GOT3 (cell line): Measurements from ENCODE around the gene UNC5A.

Experiments used
- DNase-seq: peaks from one replicate; lab custom pipeline; 2025; ENCODE audit warnings: mixed read lengths; lab: John Stamatoyannopoulos, UW

UNC5A gene

DNA sequence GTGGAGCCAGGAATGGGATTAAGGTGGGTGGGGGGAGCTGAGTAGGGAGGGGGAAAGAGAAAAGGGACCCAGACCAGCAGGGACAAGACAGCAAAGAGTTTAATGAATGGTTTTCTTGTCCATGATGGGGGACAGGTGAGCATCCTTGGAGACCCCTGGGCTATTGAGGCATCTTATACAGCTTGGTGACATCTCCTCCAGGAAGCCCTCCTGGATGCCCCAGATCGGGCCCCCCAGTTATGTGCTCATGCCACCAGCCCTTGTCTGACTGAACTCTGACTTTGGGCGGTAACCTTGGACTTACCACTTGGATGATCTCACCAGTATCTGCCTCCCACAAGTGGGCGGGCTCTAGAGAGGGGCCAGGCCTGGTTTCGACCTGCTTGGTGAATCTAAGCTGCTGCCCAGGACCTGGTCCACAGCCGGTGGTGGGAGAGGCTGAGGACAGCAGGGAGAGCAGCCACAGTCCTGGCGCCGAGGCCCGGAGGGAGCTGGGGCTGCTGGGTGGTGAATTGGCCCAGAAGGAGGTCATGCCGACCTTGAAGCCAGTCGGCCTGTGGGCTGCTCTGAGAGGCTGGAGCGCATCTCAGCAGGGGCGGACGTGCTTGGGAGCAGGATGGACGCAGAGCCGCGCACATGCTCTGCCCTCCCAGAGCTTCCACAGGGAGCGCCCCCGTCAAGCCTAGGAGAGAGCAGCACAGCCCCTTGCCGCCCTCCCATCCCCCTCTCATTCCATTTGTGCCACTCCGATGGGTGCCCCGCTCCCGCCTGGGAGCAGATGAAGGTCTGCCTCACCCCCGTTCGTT is 36.2 kb downstream of the UNC5A start:
- no peak for DNase-seq

GRCh38 chr5:176847148-176847547 is 36.8 kb downstream of the UNC5A start:
- DNase-seq: no peak

DNA sequence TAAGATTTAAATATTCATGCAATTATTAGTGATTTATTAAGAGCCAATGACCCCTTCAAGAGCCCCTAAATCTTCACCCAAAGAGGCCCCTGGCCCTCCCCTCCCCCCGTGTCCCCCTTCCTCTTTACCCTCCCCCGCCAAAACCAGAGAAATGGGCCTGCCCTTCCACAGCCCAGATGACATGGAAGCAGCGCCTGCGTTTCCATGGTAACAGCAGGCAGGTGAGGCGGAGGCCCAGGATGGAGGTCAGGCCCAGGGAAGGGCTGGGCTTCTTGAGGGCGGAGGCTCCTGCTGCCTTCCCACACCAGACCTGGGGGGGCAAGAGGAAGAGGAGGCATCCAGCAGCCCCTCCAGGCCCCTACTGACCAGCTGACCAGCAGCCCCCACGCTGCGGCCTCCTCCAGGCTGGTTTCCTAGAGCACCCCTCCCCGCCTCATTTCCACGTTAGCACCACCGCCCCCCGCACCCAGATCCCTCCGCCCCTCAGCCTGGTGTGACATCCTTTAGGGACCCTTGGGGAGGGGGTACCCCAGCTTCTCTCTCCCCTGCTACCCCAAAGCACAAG is 37.4 kb downstream of the UNC5A start:
- DNase-seq: no peak

- DNase-seq: no peak
These were observed 38.3 kb downstream of the UNC5A start for GRCh38 chr5:176848651-176849050.

DNA sequence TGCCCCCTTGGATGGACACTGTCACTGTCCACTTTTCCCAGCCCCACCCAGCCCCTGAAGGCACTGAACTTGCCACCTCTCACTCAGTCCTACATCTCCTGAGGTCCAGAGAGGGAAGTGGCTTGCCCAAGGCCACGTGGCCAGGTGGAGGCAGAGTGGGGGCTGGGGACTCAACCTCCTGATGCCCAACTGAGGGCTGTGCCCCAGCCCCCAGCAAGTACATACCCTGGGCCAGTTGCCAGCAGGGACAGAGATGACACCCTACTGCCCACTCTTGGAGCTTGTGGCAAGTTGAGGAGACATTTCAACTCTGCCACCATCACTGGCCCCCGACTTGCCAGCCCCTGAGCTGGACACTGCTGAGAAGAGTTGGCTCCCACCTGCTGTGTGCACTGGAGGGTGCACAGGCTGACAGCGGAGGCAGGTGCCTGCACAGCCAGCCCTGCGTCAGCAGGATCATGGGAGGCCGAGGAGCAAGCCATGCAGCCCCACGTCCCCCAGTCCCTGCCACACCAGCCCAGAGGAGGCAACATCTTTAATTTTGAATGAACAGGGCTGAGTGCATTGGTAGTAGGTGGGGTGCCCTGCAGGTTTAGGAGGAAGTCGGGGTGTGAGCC is 39.4 kb downstream of the UNC5A start:
- no peak for DNase-seq

- DNase-seq: no peak
These were observed 40.2 kb downstream of the UNC5A start for GRCh38 chr5:176850371-176851245.

GRCh38 chr5:176851380-176851779 is 41.0 kb downstream of the UNC5A start:
- DNase-seq: no peak

GRCh38 chr5:176851871-176852658 is 41.7 kb downstream of the UNC5A start:
- DNase-seq: no peak

- DNase-seq: no peak
These were observed 42.9 kb downstream of the UNC5A start for GRCh38 chr5:176853151-176853778.

GRCh38 chr5:176854164-176854563 is 43.8 kb downstream of the UNC5A start:
- DNase-seq: no peak

DNA sequence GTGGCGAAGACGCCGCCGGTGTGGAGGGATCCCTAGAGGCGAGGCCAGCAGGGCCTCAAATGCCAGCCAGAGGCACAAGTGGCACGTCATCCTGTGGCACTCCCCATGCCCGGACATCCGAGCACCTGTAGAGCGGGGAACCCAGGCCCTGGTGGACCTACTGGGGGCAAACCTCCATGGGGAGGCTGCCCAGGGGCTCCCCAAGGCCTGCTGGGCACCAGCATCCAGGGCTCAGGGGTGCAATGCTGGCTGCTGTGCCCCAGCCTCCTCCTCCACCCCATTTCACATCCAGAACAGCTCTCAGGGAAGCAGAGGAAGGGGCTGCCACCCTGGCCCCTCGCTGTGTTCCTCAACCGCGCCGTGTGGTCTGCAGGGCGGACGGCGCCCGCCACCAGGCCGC is 45.2 kb downstream of the UNC5A start:
- DNase-seq: no peak

GRCh38 chr5:176856746-176857145 is 46.4 kb downstream of the UNC5A start:
- DNase-seq: no peak

DNA sequence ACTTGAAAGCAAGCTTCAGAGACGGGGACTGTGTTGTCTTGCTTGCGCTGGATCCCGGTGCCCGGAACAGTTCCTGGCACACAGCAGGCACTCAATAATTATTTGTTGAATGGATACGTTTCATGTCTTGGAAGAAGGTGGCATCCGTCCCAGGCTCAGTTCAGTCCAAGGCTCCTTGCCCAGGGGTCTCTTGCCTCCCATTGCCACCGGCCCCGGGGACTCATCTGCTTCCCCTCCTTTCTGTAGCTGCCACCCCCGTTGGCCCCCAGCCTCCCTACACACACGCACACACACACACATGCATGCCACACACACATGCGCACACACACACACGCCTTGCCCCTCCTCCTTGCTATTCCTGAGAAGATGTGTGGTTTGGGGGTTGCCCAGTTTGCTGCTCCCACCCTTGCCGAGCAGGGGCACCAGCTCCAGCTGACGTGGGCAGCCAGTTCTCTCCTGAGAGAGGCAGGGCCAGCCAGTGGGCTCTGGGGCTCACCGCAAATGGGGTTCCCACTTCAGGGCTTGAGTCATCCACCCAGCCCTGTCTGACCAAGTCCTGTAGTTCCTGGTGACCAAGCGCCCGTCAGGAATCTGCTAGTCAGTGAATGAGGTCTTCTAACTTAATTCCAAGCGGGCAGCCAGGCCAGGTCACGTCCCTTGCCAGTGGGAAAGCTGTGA is 47.0 kb downstream of the UNC5A start:
- no peak for DNase-seq

GRCh38 chr5:176857894-176858273 is 47.5 kb downstream of the UNC5A start:
- no peak for DNase-seq

DNA sequence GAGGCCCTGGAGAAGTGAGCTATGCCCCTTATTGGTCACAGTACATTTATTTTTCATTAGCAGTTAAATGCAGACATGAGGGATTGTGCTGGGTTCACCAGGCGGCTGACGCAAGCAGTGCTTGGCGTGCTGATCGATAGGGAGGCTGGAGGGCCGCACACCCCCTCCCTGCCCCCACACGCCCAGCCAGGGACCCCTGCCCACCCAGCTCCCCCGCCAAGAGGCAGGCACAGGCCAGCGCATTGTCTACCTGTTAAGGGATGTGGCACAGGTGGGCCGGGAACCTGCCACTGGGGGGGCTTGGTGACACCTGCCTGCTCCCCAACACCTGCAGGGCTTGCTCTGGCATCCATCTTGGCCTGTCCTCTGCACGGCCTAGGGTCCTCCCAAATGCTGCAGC is 49.6 kb downstream of the UNC5A start:
- DNase-seq: no peak

DNA sequence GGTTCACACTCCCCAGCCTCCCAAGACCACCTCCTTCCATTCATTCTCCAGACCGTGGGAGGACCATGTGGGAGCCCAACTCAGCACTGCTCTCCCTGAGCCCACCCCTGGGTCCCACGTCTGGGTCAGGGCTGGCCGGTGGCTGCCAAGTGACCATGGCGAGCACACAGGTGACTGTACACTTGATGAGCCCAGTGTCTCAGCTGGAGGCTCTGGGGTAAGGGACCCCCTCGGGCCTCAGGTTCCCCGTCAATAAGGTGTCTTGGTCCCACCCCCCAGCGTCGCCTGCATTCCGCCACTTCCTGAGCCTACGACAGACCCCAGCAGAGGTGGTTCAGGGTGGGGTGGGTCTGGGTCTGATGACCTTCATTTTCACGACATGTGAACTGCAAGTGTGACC is 50.0 kb downstream of the UNC5A start:
- DNase-seq: no peak

DNA sequence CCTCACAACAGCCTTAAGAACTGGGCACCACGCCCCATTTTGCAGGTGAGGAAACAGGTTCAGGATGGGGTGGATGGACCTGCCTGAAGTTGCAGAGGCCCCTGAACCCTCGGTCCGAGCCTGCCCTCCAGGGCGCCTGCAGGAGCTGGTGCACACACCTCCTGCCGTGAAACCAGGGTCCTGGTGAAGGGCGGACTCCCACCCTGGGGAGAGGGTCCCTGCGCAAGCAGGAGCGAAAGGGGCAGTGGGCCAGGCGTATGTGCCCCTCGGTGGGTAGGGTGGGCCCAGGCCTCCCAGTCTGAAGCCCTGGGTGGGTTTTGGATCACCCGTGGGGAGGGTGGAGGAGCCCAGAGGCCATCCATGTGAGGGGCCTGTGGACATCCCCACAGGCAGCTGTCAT is 50.9 kb downstream of the UNC5A start:
- no peak for DNase-seq

DNA sequence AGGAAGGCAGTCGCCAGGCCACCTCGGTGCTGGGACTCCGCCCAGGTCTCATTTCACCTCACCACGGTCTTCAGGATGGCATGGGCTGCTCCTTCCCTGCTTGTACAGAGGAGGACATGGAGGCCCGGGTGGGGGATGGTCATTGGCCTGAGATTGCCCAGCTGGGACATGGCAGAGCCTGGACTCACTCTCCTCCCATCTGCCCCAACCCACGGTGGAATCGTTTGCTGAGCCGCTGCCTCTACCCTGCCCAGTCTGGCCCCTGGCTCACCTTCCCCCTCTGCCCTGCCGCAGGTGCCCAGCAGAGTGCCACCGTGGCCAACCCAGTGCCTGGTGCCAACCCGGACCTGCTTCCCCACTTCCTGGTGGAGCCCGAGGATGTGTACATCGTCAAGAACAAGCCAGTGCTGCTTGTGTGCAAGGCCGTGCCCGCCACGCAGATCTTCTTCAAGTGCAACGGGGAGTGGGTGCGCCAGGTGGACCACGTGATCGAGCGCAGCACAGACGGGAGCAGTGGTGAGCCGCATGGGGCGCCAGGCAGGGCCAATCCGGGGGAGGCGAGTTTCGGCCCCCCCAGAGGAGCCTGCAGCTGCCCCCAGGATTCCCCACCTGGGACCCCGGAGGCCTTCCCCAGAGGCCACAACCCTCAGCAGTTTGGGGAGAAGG is 52.1 kb downstream of the UNC5A start:
- no peak for DNase-seq

DNA sequence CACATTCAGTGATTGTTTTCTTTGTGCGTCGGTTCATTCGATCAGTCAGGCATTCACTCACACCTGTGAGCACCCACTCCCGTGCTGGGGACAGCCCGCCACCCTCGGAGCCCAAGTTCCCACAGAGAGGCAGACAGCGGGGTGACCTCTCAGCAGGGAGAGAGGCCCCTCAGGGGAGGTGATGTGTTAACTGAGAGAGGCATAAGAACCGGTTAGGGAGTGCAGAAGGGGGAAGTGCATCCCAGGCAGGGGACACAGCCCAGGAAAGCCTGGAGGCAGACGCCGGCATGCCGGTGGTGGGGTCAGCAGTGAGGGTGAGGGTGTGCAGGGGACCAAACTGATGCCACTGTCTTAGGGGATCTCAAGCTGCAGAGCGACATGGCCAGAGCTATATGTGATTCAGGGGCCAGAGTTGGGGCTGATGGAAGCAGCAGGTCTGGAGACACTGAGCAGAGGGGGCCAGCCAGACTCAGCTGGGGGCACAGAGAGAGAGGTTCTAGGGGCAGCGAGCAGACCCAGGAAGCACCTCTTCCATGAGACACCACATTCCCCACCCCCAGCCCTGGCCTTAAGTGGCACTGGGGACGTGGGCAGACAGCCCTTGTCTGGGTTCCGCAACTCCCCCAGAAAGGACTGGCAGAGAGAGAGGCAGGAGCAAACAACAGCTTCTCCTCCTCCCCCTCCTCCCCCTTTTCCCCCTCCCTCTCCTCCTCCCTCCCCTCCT is 52.8 kb downstream of the UNC5A start:
- no peak for DNase-seq

GRCh38 chr5:176863765-176864098 is 53.4 kb downstream of the UNC5A start:
- DNase-seq: no peak
